ENCODE results near the gene F3. TPM values are rescaled to one million over a fixed set of nuclear protein-coding genes. Genes with fewer than 3 reads are reported as not detected.

F3 gene
- total RNA-seq, 2 donors from 2014 or later = 72.2 to 116 TPM

DNA sequence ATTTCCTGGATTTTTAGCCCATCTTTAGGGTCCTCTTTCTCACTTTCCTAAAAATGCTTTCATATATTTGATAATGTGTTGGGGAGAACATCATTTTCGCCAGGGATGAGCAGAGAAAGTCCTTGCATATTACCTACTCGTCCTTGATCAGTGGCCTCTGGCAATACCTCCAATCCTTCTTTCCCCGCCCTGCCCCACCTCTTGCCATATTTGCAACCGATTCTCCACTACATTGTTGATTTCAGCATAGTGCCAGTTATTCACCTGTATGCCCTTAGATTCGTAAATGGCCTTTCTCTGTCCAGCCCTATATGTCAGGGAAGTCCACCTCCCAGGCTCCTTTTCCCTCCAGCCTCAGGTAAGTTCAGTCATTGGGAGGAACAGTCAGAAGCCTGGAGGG lies 13.5 kb upstream of the F3 start:
- no peak for DNase-seq (ENCODE audit: low spot score)
- intact Hi-C loops (cut with DNase I) = no loop called here

DNA sequence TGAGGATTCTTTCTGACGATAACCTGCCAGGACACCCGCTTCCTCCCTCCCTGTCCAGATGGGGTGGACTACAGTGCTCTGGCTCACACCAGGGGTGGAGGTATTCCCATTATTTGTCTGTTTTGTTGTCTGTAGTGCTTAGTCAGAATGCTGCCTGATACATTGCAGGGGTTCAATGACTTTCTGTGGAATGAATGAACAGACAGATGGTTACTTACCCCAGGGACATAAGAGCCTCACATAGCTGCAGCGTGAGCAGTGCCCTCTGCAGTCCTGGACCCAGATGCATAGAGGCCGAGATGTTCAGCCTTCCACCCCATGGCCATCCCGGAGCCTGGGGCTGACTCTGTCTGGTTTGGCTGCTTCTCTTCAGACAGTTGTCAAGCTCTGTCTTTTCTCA lies 13.0 kb upstream of the F3 start:
- DNase-seq (ENCODE audit: low spot score) = no peak

DNA sequence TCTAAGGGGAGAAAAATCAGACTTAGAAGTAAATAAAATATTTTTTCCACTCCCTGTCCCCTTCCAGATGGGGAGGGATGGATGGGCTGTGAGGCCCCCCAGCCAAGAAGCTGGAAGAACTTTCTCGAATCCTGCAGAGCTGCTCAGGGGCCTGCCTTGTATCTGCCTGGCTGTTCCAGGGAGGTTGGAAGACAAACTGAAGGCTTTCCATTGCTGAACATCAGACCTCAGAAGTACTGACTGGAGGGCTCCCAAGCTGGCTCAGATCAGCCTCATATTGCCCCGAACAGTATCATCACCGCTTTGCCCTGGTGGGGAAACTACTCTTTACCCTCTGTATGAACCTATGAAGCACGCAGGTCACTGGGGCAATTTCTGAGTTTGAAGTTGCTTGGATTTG lies 12.4 kb upstream of the F3 start:
- no peak for DNase-seq (ENCODE audit: low spot score)
- intact Hi-C loops (cut with DNase I) = no loop called here

More for the DNA sequence above, 13.0 kb upstream of the F3 start:
- intact Hi-C loops (cut with DNase I) = no loop called here

- intact Hi-C loops (cut with DNase I) = no loop called here
- no peak for DNase-seq (ENCODE audit: low spot score)
Measured at GRCh38 chr1:94553323-94553730, 11.8 kb upstream of the F3 start.

GRCh38 chr1:94552071-94552586 lies 10.6 kb upstream of the F3 start:
- DNase-seq (ENCODE audit: low spot score) = no peak
- intact Hi-C loops (cut with DNase I) = no loop called here

GRCh38 chr1:94551449-94551848 lies 9.9 kb upstream of the F3 start:
- no peak for DNase-seq (ENCODE audit: low spot score)
- intact Hi-C loops (cut with DNase I) = no loop called here

- intact Hi-C loops (cut with DNase I) = no loop called here
- DNase-seq (ENCODE audit: low spot score) = no peak
Measured at GRCh38 chr1:94550800-94551241, 9.3 kb upstream of the F3 start.

DNA sequence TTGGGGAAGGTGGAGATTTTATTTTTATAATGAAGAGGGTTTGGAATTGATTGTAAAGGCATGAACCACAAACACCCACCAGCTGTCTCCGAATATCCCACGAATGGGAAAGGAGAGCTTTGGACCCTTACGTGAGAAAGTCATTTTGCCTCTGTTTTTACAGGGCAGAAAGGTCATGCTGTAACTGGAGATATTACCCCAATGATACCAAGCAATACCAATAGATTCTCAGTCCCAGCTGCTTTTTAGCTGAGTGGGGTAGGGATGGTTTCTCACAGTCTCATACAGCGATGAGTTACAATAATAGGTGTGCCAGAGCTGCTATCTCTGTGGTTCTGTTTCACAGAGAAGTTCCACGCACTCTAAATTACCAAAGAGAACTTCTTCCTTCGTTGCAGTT lies 8.8 kb upstream of the F3 start:
- no peak for DNase-seq (ENCODE audit: low spot score)
- intact Hi-C loops (cut with DNase I) = no loop called here

DNA sequence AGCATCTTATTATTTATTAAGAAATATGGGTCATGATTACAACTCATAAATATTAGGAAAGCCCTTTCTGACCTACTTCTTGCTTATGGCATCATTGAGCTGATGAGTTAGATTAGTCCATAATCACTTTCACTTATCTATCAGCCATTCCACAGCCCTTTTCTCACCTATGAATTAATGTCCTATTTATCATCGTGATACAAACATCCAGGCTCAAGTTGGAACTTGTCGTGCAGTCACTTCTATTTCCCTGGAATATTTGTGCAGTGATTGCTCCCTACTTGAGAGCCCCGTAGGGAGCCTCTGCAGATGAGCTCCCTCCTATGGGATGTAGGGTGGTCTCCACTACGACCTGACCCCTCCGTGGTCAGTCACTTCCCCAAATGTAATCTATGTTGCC lies 8.1 kb upstream of the F3 start:
- intact Hi-C loops (cut with DNase I) = no loop called here
- no peak for DNase-seq (ENCODE audit: low spot score)

DNA sequence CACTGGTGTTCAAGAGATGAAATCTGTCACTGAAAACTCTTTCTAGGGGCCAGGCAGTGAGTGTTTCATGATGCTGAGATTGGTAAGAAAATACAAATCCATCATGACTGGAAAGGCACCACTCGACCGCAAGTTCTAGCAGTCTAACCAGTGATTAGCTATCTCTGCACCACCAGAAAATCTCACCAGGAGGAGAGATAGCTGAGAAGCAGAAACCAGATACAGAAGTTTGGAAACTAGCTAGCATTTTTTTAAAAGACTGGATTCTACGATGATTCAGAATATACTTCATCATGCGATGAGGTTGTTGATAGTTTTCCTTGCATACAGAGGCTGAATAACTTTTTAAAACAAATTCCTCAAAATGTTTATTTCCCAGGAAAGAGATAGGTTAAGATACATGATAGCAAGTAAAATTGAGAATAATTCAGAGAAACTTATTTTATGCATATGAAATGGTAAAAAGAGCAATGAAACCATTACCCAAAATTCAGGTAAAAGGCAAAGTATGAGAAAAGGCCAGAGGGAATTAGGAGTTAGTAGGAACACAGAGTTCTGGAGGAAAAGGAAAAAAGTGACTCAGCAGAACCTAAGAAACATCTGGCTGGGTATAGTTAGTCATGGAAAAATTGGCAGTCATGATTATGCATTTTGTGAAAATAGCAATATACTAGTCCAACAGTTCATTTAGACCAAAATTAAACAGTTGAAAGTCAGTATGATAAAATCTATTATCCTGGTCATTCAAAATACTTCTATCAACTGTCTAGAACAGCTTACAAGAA lies 3.3 kb upstream of the F3 start:
- no peak for DNase-seq (ENCODE audit: low spot score)
- intact Hi-C loops (cut with DNase I) = no loop called here

DNA sequence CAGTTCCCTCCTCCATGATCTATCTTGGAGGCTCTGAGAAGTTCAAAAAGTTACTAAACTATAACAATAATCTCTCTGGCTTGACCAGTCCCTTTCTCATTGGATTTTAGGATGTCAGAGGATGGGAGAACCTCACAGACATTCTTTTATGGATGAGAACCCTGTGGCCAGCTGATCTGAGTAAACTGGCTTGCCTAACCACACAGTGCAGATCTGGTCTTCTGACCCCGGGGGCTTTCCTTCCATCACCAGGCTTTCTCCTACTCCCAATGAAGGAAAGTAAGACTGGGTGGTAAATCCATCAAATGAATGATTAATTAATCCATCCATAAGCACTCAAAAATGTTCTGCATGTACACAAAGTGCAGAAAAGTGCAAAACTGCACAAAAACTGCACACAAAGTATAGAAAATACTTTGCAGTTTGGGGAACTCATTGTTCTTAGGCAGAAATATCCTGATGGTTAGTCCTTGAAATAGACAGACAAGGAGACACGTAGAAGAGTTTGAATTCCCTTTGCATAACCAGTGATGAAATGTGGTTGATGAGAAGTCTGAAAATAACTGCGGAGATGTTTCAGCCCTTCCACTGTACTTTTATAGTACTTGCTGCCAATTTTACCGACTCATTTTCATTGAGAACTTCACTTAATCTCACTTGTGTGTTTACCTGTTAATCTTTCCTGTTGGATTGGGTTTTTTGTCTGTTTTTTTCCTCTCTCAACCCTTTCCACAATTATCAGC lies 2.5 kb upstream of the F3 start:
- DNase-seq (ENCODE audit: low spot score) = no peak

GRCh38 chr1:94543001-94543400 lies 1.4 kb upstream of the F3 start:
- intact Hi-C loops (cut with DNase I) = no loop called here
- no peak for DNase-seq (ENCODE audit: low spot score)

More for the DNA sequence above, 2.5 kb upstream of the F3 start:
- intact Hi-C loops (cut with DNase I) = no loop called here

GRCh38 chr1:94542088-94542870 lies 720 bp upstream of the F3 start:
- intact Hi-C loops (cut with DNase I) = no loop called here
- peak; percentile 83 for DNase-seq (ENCODE audit: low spot score)

DNA sequence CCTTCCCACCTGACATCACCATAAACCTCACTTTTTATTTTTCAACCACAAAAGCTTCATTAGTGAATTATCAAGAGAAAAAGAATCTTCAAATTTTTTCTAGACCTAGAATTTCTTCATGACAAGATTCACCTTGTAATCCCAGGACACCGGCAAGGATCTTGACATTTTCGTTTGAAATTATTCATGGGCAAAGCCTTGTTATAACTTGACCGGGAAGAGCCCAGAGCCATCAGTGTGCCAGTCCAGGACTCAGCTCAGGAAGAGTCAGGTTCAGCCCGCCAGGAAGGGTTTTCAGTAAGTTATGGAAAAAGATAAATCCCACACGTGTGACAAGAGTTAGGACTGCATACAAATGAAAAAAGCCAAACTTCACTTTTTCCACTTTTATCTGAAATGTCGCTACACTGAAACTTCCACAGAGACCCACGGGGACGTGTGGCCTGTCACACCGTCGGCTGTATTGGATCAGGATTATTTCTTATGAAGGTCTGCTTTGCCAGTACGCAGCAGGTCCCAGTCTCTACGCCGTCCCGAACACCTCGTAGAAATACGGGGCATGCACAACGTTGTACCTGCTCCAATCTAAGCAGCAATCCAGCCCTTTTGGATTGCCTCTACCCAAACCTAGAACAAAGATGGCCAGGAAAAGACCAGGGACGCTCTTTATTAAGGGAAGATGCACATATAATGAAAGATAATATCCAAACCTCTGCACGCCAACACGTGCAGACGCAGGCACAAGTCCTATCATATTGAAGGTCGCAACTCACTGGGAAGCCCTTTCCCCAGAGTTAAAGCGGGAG lies 916 bp downstream of the F3 start:
- no peak for DNase-seq (ENCODE audit: low spot score)
- intact Hi-C loops (cut with DNase I) = no loop called here

DNA sequence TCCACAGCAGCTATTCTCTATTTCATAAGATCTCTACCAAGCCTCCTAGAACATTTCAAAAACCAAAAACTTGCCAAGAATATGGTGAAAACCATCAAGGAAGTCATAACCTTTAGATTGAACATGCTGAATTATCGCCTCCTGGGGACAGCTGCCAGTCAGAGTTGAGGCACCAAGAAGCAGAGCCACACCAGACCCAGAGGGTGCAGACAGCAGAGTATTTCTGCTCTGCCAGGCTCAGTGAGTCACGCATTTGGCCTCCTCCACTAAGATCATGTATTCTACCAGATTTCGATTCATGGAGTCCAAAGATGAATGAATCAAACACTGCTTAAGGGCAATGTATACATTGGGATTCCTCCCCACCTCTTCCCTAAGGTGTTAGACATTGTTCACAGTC lies 2.1 kb downstream of the F3 start:
- DNase-seq (ENCODE audit: low spot score) = no peak
- intact Hi-C loops (cut with DNase I) = no loop called here

- DNase-seq (ENCODE audit: low spot score) = no peak
- intact Hi-C loops (cut with DNase I) = no loop called here
Measured at GRCh38 chr1:94538243-94538827, 3.2 kb downstream of the F3 start.

DNA sequence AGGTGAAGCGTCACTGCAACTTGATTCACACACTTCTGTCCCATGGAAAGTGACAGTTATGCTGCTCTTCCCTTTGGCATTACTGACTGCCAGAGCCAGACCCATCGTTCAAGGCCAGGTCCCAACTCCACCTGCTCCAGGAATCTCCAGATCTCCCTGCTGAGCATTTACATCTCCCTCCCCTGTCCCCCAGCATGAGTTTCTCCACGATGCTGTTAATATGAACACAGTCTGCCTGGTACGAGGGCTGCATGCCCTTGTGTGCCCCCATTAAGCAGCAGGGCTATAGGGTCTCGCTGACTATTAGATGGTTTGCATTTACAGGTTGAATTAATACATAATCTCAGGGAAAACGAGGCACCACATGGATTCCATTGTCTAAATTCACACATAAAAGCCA lies 4.3 kb downstream of the F3 start:
- no peak for DNase-seq (ENCODE audit: low spot score)
- intact Hi-C loops (cut with DNase I) = no loop called here

DNA sequence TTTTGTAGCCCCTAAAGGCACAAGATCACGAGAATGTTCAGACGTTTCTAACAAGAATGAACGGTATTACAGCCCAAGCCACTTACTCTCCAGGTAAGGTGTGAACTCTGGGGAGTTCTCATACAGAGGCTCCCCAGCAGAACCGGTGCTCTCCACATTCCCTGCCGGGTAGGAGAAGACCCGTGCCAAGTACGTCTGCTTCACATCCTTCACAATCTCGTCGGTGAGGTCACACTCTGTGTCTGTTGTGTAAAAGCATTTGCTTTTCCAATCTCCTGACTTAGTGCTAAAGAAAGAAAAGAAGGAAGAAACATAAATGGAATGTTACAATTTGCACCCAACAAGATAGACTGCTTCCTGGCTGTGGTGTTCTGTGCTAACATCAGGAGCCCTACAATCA lies 5.7 kb downstream of the F3 start:
- no peak for DNase-seq (ENCODE audit: low spot score)
- intact Hi-C loops (cut with DNase I) = no loop called here

DNA sequence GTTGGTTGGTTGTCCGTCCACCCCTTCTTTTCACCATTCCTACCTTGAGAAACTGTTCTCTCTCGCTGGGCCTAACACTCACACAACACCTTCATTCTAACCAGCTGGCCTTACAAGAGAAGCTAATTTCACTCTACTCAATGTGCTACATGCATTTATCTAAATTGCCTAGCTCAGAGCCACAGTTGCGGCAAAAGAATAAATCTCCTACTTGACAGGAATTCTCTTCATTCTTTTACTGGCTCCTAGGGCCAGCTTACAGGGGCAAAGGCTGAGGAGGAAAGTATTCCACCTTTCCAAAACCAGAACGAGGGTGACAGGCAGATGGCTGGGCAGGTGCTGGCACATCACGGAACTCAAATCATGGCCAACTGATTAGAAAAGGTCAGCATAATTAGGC lies 6.5 kb downstream of the F3 start:
- DNase-seq (ENCODE audit: low spot score) = no peak
- intact Hi-C loops (cut with DNase I) = no loop called here
